GM12874 (cell line): Measurements from ENCODE around the gene APOBEC3F.

Experiments
- CTCF ChIP-seq: IDR thresholded peaks from 2 replicates; pipeline ENCODE4 v1.5.1; 2011; ENCODE audit warnings: low read depth, mild to moderate bottlenecking, control low read depth, low read length, moderate library complexity; ENCODE audit not compliant: insufficient read depth

APOBEC3F gene

GRCh38 chr22:39090426-39091064 lies 49.9 kb downstream of the APOBEC3F start:
- no peak for TF ChIP-seq CTCF

- TF ChIP-seq CTCF = no peak
Observed at GRCh38 chr22:39091126-39092081, 50.7 kb downstream of the APOBEC3F start.

DNA sequence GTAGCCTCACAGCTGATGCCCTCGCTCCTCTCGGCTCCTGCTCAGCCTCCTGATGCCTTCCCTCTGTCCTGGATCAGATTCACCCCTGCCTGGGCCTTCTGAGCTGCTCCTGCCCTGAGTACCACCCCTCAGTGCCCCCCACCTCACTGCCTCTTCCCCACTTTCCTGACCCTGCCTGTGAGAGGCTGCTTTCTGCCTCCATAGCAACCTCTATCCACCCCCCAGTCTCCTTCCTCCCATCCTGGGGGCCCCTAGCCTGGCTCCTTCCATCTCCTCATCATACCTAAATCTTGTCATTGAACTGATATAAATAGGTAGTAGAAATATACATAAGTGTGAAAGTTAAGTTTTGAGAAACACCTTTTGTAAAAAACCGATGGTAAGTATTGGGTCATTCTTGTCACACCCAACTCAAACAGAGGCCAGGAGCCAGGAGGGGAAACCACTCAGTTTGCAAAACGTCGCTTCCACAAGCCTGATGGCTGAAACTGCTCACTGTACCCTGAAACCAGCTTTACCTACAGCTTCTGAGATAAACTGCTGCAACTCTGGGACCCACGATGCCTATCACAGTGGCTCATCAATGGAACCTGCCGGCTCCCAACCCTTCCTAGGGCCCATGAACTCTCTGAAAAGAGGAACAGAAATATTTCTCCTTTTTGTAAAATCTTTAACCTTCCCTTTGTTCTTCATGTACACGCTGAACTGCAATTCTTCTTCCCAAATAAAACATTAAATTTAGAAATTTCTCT lies 51.6 kb downstream of the APOBEC3F start:
- no peak for TF ChIP-seq CTCF

DNA sequence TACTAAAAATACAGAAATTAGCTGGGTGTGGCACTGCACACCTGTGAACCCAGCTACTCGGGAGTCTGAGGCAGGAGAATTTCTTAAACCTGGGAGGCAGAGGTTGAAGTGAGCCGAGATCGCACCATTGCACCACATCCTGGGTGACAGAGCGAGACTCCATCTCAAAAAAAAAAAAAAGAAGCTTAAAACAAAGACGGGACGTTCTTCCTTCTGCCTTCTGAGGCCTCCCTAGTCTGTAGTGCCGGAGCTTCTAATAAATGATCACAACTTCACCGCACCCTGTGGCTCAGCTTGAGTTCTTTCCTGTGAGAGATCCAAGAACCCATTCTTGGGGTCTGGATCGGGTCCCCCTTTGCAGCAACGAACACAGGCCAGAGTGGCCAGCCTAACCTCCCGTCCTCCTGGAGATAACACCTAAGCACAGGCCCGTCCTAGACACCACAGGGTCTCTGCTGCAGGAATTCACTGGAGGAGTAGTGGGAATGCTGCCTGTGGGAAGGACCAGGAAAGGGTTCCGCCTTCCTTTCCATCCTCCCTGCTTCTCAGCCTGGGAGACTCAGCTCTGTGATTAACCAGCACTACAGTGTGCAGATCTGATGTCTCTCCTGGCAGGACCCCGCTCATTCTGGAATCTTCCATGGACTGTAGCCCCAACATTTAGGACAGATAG lies 54.2 kb downstream of the APOBEC3F start:
- TF ChIP-seq CTCF = no peak

GRCh38 chr22:39095971-39096370 lies 55.3 kb downstream of the APOBEC3F start:
- no peak for TF ChIP-seq CTCF

GRCh38 chr22:39097098-39098020 lies 56.7 kb downstream of the APOBEC3F start, which contains the start of gene APOBEC3H:
Gene APOBEC3H, plus strand, starts transcription at chr22:39097244. Its CDS starts 3,035 bp downstream, at chr22:39100279.
- no peak for TF ChIP-seq CTCF
